GM21360 (cell line): Measurements from ENCODE around the gene CCDC191.

ENCODE experiments used
- ATAC-seq: cut with Tn5 transposase; IDR thresholded peaks from one replicate; pipeline ENCODE4 v1.9.1; 2021; ENCODE audit warnings: mild to moderate bottlenecking, moderate library complexity; ENCODE audit not compliant: unreplicated experiment

CCDC191 gene

DNA sequence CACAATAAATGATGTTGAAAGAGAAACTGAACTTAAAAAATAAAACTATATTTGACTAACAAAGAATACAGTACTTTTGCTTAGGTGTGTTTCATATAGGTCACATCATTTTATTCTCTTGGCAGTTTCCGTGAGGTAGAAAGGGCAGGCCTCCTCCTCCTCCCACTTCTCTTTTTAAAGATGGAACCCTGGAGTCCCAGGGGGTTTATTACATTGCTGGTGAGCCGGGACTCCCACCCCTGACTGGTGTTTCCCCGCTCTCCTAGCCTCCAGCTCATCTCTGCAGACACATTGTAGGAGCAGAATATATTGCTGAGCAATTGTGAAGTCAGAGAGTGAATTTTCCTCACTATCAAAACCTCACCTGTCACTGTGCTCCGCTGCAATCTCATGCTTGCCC lies 78.5 kb downstream of the CCDC191 start:
- no peak for ATAC-seq

DNA sequence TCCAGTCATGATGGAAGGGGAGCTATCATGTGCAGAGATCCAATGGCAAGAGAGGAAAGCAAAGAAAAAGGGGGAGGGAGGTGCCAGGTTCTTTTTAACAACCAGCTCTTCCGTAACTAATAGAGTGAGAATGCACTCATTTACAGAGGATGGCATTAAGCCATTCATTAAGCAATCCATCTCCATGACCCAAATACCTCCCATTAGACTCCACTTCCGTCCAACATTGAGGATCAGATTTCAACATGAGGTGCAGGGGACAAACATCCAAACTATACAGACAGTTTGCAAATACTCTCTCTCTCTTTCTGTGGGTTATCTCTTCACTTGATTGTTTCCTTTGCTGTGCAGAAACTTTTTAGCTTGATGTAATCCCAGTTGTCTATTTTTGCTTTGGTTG lies 87.3 kb downstream of the CCDC191 start:
- no peak for ATAC-seq

DNA sequence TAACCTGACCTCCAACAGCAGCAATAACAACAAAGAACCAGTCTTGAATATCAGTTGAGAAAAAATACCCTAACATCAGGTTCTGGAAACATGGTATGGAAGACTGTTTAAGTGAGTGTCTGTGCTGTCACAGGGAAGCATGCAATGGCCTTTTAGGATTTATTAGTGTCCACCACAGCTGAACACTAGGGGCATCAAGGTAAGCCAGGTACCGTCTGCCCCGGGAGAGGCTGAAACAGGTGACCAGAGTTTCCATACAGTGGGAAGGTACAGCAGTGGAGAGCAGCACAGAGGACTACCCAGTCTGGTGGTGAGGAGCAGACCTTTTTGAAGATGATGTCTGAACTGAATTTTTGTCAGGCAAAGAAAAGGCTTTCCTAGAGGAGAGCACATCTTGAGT lies 90.2 kb downstream of the CCDC191 start:
- no peak for ATAC-seq

DNA sequence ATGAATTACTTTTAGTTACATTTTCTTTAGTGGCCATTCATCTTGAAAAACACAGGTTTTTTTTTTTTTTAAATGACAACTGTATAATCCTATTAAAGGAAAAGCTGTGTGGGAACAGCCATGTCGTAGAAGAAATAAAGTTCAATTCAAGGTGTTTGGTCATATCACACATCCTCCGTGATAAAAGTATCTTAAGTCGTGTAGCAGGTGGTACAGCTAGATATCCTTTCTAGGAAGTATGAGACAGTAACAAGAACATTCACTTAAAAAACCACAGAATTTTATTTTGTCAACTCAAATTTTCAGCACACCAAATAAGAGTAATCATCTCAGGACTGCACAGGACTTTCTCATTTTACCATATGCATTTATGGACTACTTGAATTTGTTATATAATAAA lies 92.4 kb downstream of the CCDC191 start:
- no peak for ATAC-seq

DNA sequence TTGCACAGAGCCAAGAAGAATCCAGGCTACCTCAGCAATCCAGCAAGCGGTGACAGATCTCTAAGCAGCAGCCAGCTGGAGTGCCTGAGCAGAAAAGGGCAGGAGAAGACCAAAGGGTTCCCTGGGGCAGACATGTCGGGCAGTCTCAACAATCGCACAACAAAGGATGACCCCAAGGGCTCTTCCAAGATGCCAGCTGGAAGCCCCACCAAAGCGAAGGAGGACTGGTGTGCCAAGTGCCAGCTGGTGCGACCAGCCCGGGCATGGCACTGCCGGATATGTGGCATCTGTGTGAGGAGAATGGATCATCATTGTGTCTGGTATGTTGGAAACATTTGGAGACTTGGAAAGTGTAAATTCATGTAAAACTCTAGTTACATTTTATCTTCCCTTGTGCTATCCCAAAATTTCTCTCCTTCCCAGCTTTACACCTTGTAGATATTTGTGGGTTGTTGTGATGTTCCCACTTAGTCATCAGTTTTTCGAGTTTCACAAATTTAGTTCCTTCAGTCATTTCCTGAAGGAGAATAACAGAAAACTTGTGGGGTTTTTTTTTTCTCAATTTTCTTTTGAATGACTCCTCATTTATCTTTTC lies 102.1 kb downstream of the CCDC191 start:
- ATAC-seq = no peak

DNA sequence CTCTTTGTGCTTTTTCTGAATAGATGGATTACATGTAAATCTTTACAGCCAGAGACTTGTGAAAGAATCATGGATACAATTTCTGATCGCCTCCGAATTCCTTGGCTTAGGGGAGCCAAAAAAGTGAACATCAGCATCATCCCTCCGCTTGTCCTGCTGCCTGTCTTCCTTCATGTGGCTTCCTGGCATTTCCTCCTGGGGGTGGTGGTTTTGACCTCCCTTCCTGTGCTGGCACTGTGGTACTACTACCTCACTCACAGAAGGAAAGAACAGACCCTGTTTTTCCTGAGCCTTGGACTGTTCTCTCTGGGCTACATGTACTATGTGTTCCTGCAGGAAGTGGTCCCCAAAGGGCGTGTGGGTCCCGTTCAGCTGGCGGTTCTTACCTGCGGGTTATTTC lies 102.6 kb downstream of the CCDC191 start:
- ATAC-seq = no peak

DNA sequence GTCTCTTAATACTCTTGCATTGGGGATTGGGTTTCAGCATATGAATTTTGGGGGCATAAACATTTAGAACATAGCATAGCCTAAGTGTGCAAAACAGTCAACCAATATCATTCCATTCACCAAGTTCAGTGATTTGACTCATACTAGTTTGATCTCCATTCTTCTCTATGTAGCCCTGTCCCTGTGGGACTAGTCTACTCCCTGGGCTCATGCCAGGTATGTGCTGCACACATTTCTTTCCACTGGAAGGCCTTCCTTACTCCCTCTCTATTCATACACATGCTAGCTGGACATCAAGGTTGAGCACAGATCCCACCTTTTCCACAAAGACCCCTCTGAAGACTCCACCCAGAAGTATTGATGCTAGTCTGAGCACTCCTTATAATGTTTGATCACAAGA lies 103.4 kb downstream of the CCDC191 start:
- no peak for ATAC-seq

DNA sequence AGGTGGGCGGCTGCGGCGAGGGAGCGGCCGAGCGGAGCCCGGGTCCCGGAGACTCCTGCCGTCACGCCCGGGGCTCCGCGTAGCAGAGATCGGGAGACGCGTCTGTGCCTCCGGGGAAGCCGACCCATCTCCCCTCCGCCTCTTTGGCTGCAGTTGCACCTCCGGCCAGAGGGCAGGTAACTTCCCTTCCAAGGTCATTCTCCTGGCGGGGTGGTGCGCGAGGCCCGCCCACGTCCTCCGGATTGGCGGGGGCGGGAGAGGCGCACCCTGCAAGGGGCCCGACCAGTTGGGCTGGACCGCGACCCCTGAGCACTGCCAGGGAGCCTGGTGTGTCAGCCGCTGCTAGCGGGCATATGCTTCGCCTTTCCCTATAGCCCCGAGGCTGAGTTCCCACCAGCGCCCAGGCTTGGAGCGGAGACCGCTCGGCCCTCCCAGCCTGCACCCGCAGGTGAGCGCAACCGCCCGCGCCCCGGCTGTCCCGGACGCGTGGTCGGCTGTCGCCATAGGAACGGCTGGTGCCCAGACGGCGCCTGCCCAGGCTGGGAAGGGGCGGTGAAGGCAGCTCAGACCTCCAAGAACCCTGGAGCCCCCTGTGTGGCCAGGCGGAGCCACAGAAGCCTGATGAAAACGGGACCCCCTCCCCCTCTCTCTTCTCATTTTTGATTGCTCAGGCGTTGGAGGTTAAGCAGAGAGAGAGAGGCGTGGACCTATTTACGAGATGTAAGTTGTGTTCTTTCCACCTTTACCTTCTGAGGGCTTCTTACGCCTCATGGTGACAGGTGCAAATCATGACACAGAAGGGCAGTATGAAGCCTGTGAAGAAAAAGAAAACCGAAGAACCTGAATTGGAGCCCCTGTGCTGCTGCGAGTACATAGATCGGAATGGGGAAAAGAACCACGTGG lies 108.1 kb downstream of the CCDC191 start:
- ATAC-seq = peak; percentile 46

DNA sequence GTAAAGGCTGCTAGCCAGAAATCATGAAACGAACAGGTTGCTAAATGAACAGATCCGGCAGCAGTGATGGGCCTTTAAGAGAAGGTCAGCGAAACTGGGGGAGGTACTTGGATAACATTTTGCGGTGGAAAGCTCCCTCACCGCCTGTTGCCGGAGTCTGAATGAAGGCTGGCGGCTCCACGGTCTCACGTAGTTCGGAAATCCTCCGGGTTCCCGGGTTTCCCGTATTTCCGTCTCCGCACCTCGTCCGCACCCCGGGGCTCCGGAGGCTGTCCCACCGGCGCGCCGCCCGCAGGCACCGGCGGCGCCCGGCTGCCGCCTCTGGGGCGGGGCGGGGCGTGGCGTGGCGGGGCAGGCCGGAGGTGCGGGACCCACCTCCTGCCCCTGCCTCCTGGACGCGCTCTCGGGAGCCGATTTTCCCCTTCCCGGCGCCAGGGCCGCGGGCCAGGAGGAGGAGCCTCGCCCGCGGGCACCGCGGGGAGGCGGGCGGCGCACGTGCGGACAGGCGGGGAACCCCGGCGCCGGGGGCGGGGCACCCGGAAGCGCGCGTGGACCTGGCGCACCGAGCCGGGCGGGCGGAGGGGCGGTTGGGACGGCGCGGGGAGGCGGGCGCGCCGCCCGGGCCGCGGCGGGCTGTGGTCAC lies 108.8 kb downstream of the CCDC191 start, which contains the start of gene ZDHHC23:
TSS of gene ZDHHC23 (plus strand) at position 642 of the 643 bp plus-strand sequence. CDS start 790 bp downstream, outside the sequence.
- peak; percentile 55 for ATAC-seq

DNA sequence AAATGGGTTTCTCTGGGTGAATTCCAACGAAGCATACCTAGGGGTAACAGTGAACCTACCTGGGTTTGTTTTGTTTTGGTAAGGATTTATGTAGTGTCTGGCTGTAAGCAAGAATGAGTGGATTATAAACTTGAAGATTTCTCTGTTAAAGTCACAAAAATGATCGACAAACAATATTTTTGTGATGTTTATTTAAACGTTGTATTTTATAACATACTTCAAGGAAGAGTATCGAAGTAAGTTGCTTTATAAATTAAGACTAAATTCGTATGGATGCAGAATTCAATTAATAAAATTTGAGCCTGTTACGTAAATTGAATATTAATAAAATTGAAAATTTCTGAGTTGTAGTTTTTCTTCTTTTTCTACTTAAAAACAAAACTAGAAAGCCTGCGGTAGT lies 109.5 kb downstream of the CCDC191 start:
- no peak for ATAC-seq

DNA sequence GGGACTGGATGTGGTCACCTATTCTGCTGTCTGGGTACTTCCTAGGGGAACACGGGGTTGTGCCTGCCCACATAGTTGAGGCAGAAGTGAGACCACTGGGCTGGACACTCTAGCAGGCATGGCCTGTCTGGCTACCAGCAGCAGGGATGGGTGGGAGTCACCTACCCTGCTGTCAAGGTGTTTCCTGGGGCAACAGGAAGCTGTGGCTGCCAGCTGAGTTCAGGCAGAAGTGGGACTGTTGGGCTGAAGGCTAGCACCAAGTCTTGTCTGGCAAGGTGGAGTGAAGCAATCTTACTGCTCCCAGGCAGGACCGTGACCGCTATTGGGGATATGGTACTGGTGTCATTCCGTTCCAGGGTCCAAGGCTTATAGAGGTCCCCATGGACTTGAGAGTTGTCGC lies 128.8 kb downstream of the CCDC191 start:
- ATAC-seq = no peak

DNA sequence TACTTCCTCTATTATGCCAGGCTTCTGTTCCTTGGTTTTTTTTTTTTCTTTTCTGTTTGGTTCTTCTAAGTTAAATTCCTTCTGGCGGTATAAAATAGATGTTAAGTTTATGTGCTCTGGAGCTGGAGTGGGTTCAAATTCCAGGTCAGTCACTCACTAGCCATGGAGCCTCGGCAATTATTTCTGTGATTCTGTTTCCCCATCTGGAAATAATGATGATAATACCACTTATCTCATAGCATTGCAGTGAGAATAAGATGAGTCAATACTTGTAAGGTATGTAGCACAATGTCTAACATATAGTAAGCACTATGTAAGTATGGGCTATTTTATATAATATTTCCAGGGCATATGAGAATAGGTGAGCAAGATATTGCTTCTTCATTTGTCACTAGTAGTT lies 141.7 kb downstream of the CCDC191 start:
- no peak for ATAC-seq
